Gastroesophageal sphincter (tissue), 4 donors: ENCODE results near the gene CD68. TPM values are rescaled to one million over a fixed set of nuclear protein-coding genes. Genes with fewer than 3 reads are reported as not detected.
A peak's percentile ranks its signal among the peaks of the same experiment; 100 is the strongest.

Source experiments
- ATAC-seq: fragments of 150-250 bp; one replicate; pipeline ENCODE4 v1.9.1; 2016; ENCODE audit warnings: mild to moderate bottlenecking, moderate library complexity
- H3K27ac ChIP-seq, 4 donors: fragments of 200-600 bp; sonication (generic) in 3 of 4; 1 replicate in 3 of 4; 2 replicates in 1 of 4; pipeline ENCODE4 v1.5.1; 2016 to 2019
- H3K27me3 ChIP-seq: fragments of 200-600 bp; sonication (generic); one replicate; pipeline ENCODE4 v1.5.1; 2019
- H3K36me3 ChIP-seq, 2 donors: fragments of 200-600 bp; sonication (generic); one replicate each; pipeline ENCODE4 v1.5.1; 2019; ENCODE audit warnings: control low read depth in 1 of 2
- H3K4me1 ChIP-seq, 3 donors: fragments of 200-600 bp; sonication (generic); 1 replicate in 2 of 3; 2 replicates in 1 of 3; pipeline ENCODE4 v1.5.1; 2016 to 2019; ENCODE audit warnings: control low read depth in 2 of 3
- H3K4me3 ChIP-seq, 2 donors: fragments of 200-600 bp; sonication (generic); one replicate each; pipeline ENCODE4 v1.5.1; 2019; ENCODE audit warnings: mild to moderate bottlenecking in 1 of 2, moderate library complexity in 1 of 2
- H3K9me3 ChIP-seq, 3 donors: fragments of 200-600 bp; sonication (generic); one replicate each; pipeline ENCODE4 v1.5.1; 2017 to 2019; ENCODE audit warnings: control low read depth in 2 of 3
- CTCF ChIP-seq, 4 experiments: fragments of 200-600 bp in 2 of 4; fragments of 450-650 bp in 2 of 4; sonication (generic) in 1 of 4; IDR thresholded peaks; one replicate each; pipeline ENCODE4 v1.5.1; 2017 to 2019; ENCODE audit warnings: antibody characterized with exemption in 4 of 4, mild to moderate bottlenecking in 2 of 4, moderate library complexity in 2 of 4
- EP300 ChIP-seq: sonication (generic); formaldehyde crosslinking; IDR thresholded peaks from one replicate; pipeline ENCODE4 v1.6.1; 2017; ENCODE audit warnings: antibody characterized with exemption, mild to moderate bottlenecking
- POLR2A ChIP-seq, 2 donors: fragments of 450-650 bp; IDR thresholded peaks; one replicate each; pipeline ENCODE4 v1.6.1; 2017; ENCODE audit warnings: antibody characterized with exemption in 2 of 2, mild to moderate bottlenecking in 2 of 2, moderate library complexity in 1 of 2
- POLR2AphosphoS5 ChIP-seq: sonication (generic); formaldehyde crosslinking; IDR thresholded peaks from one replicate; pipeline ENCODE4 v1.6.1; 2017; ENCODE audit warnings: antibody characterized with exemption
- WGBS, 2 donors: methylation state at CpG; one replicate each; pipeline ENCODE4 v1.1.5; 2018; ENCODE audit warnings: low coverage in 1 of 2; 5-methylcytosine and 5-hydroxymethylcytosine counted together
- total RNA-seq, 4 donors: library from RNA; depleted of rRNA; stranded (reverse); fragments of >200 nt; gene quantifications; one replicate each; pipeline ENCODE4 v1.1.0, GENCODE V29; 2016

CD68 gene
- total RNA-seq, 4 donors from 2014 or later: 7.9 to 83.1 (median 46.1) TPM

GRCh38 chr17:7541074-7541621 is 38.3 kb upstream of the CD68 start:
- H3K27me3 ChIP-seq: peaks cover 5% of the 10 kb centered on the region
- TF ChIP-seq POLR2A (IDR thresholded peaks at IDR 0.05) (no peak), CTCF (IDR thresholded peaks at IDR 0.05) (no peak)

DNA sequence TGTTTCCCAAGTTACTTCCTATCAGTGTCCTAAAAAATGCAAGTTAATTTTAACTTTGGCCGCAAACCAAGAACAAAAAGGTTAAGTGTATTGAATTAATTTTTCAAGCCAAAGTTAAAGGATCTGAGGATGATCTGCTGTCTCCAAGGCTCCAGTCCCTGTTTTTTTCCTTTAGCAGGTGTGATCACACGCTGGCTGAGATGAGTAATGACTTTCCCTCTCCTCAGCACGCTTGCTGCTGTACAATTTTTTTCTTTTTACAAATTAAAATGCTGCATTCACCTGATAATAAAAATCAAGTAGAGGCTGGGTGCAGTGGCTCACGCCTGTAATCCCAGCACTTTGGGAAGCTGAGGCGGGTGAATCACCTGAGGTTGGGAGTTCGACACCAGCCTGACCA is 34.5 kb upstream of the CD68 start:
- peaks cover 0 to 19% (median 10%) of the 10 kb centered on the region in 3 donors for H3K4me1 ChIP-seq
- no peaks in the 10 kb centered on the region for H3K27me3 ChIP-seq
- peak overlapping the region in 1 of 4 donors; percentile 46 for H3K27ac ChIP-seq
- TF ChIP-seq POLR2AphosphoS5: no peak
- no peak for TF ChIP-seq EP300
- TF ChIP-seq CTCF (IDR thresholded peaks at IDR 0.05): no peak
- no peak for TF ChIP-seq POLR2A (IDR thresholded peaks at IDR 0.05)
- no peaks in the 10 kb centered on the region for H3K9me3 ChIP-seq
- H3K4me3 ChIP-seq: no peak overlapping the region
- H3K36me3 ChIP-seq: no peaks in the 10 kb centered on the region
- WGBS, 2 donors: 30 to 38% methylated on average over 2 to 3 of the region's 6 CpGs
- ATAC-seq: no peak

More at GRCh38 chr17:7541074-7541621, 38.3 kb upstream of the CD68 start:
- no peak for ATAC-seq
- H3K27ac ChIP-seq: no peak overlapping the region
- WGBS, 2 donors: 83% methylated on average over 1 of the region's 9 CpGs; no CpG with 5 or more reads in 1 of the 2 donors
- H3K4me3 ChIP-seq: no peak overlapping the region
- no peaks in the 10 kb centered on the region for H3K4me1 ChIP-seq
- no peaks in the 10 kb centered on the region for H3K36me3 ChIP-seq
- H3K9me3 ChIP-seq: peaks cover 0 to 7% (median 0%) of the 10 kb centered on the region in 3 donors

GRCh38 chr17:7548585-7549400 is 30.6 kb upstream of the CD68 start, which contains the start of gene TNFSF12:
TSS of gene TNFSF12 (plus strand) at chr17:7549058. CDS start at chr17:7549154, 96 bp downstream.
- no peak for TF ChIP-seq EP300
- peak; percentile 13 to 14 for TF ChIP-seq POLR2A (IDR thresholded peaks at IDR 0.05)
- TF ChIP-seq CTCF (IDR thresholded peaks at IDR 0.05): peak in 3 of 4 experiments; percentile 41 to 54 (median 53)
- TF ChIP-seq POLR2AphosphoS5: peak; percentile 8
- peak within 1 kb of the TSS; percentile 62 to 77 for H3K4me3 ChIP-seq
- no peaks in the 10 kb centered on the region for H3K27me3 ChIP-seq
- peak; percentile 80 for ATAC-seq
- H3K36me3 ChIP-seq: peaks cover 0 to 29% of the 10 kb centered on the region in 2 donors
- 0% methylated on average over 8 of the region's 65 CpGs; no CpG with 5 or more reads in 1 of the 2 donors for WGBS, 2 donors
- peak within 1 kb of the TSS; percentile 55 to 94 (median 94) for H3K27ac ChIP-seq
- no peaks in the 10 kb centered on the region for H3K9me3 ChIP-seq
- peaks cover 0 to 29% (median 14%) of the 10 kb centered on the region in 3 donors for H3K4me1 ChIP-seq

GRCh38 chr17:7549401-7550055 is 29.9 kb upstream of the CD68 start:
- TF ChIP-seq CTCF (IDR thresholded peaks at IDR 0.05): no peak
- TF ChIP-seq POLR2AphosphoS5: peak; percentile 14
- TF ChIP-seq EP300: no peak
- Histone ChIP-seq H3K9me3 (no peaks in the 10 kb centered on the region), H3K27ac (peak overlapping the region; percentile 55 to 94 (median 94)), H3K4me1 (peaks cover 0 to 29% (median 14%) of the 10 kb centered on the region in 3 donors), H3K36me3 (peaks cover 0 to 32% of the 10 kb centered on the region in 2 donors), H3K4me3 (peak overlapping the region; percentile 62 to 77), H3K27me3 (no peaks in the 10 kb centered on the region)
- 22% methylated on average over 3 of the region's 20 CpGs; no CpG with 5 or more reads in 1 of the 2 donors for WGBS, 2 donors
- ATAC-seq: peak; percentile 48
